Heart left ventricle (tissue), 16 donors: ENCODE results near the gene HSF2BP. TPM values are rescaled to one million over a fixed set of nuclear protein-coding genes. Genes with fewer than 3 reads are reported as not detected.

Experiments
- ATAC-seq, 4 donors: fragments of 200-7000 bp; cut with Tn5 transposase; one replicate each; pipeline ENCODE4 v1.9.1; 2020 to 2022; ENCODE audit warnings: moderate library complexity in 4 of 4, mild to moderate bottlenecking in 3 of 4, moderate number of reproducible peaks in 1 of 4
- DNase-seq, 5 donors: peaks; one replicate each; pipeline ENCODE4 v3.0.0-alpha.2; 2020
- H3K27ac ChIP-seq, 12 donors: fragments of 200-600 bp; sonication (generic) in 4 of 12; one replicate each; pipeline versions ENCODE4 v1.5.0 to v1.8.0; 2016 to 2022; ENCODE audit warnings: mild to moderate bottlenecking in 2 of 12
- H3K27me3 ChIP-seq, 9 donors: fragments of 200-600 bp; sonication (generic) in 2 of 9; one replicate each; pipeline versions ENCODE4 v1.5.1 to v1.8.0; 2016 to 2022; ENCODE audit warnings: mild to moderate bottlenecking in 3 of 9
- H3K36me3 ChIP-seq, 9 donors: fragments of 200-600 bp; sonication (generic) in 2 of 9; one replicate each; pipeline versions ENCODE4 v1.5.0 to v1.8.0; 2018 to 2022; ENCODE audit warnings: mild to moderate bottlenecking in 2 of 9
- H3K4me1 ChIP-seq, 12 donors: fragments of 200-600 bp; sonication (generic) in 4 of 12; one replicate each; pipeline versions ENCODE4 v1.5.0 to v1.8.0; 2016 to 2022; ENCODE audit warnings: mild to moderate bottlenecking in 3 of 12
- H3K4me3 ChIP-seq, 12 donors: fragments of 200-600 bp; sonication (generic) in 4 of 12; one replicate each; pipeline versions ENCODE4 v1.5.0 to v1.8.0; 2017 to 2022; ENCODE audit warnings: mild to moderate bottlenecking in 9 of 12, moderate library complexity in 4 of 12
- H3K9me3 ChIP-seq, 12 donors: fragments of 200-600 bp; sonication (generic) in 4 of 12; one replicate each; pipeline versions ENCODE4 v1.5.0 to v1.8.0; 2016 to 2022; ENCODE audit warnings: mild to moderate bottlenecking in 1 of 12
- POLR2A ChIP-seq, 2 donors: fragments of 450-650 bp; IDR thresholded peaks; one replicate each; pipeline ENCODE4 v1.6.1; 2017; ENCODE audit warnings: antibody characterized with exemption in 2 of 2, mild to moderate bottlenecking in 2 of 2, moderate library complexity in 2 of 2
- WGBS, 4 donors: extraction: QIAGEN DNeasy Blood & Tissue Kit in 2 of 4; methylation state at CpG; one replicate each; pipeline versions ENCODE4 v1.1.5 to v1.1.7; 2013 to 2018; 5-methylcytosine and 5-hydroxymethylcytosine counted together
- intact Hi-C, 10 donors: fragments of 100-400 bp; cut with DNase I; formaldehyde crosslinking; loops; one replicate each; pipeline versions ENCODE4 v1.11.1 to v1.14.2; 2022
- polyA plus RNA-seq, 2 donors: library from polyadenylated mRNA; stranded (reverse); fragments of 200-250 nt; gene quantifications; one replicate each; pipeline ENCODE4 v1.2.3, GENCODE V29; 2013
- total RNA-seq, 9 donors: library from RNA; depleted of rRNA in 2 of 9; stranded (reverse); fragments of >200 nt in 2 of 9; fragmentation: NEBNext Ultra II Directional in 3 of 9; extraction: Animal tissue kit (Norgen Biotek cat#: 25700) in 3 of 9; gene quantifications; one replicate each; pipeline versions ENCODE4 v1.1.0 to v1.2.4, GENCODE V29; 2016 to 2023
- TF ChIP-seq, protein P1 (sequence below), 12 donors: fragments of 200-600 bp; sonication (generic) in 4 of 12; IDR thresholded peaks; one replicate each; pipeline versions ENCODE4 v1.5.0 to v1.8.0; 2018 to 2022; ENCODE audit warnings: antibody characterized with exemption in 12 of 12, mild to moderate bottlenecking in 5 of 12
- donor health status: ischemic (EF 13 %, LVEDD 7.1; RV severe dilation, severe dysfunction).
- donor health status: healthy with polysubstance abuse.
- donor health status: DM: no; HTN: yes; CAD: no.
- donor health status: DM: no; HTN: no; CAD: no.
- donor health status: ischemic (EF 25% LVEDD 6.9; RV normal size, moderate dysfunction).
- donor health status: ischemic (EF 25% LVEDD 5.7; RV mildly dilated, moderate dysfunction).
- donor health status: healthy.
- donor health status: DM: yes; HTN: yes; CAD: no.
- donor health status: ischemic (EF 35%, LVEDD 5.7; RV mildly dilated, moderate dysfunction).
- donor health status: nonischemic (EF 11% LVEDD 7.7; RV severe dilation, severe dysfunction).
- donor health status: DM: yes; HTN: yes; CAD: no.
- donor health status: PGD.
- donor health status: ischemic (EF 29% LVEDD 5.4; RV normal size, mild dysfunction).
- donor health status: nonischemic (EF 23%, LVEDD 6.1; RV moderate dilation, normal function).

HSF2BP gene
- total and polyA plus RNA-seq, 11 donors, result 0.08 to 0.32 (median 0.19) TPM; not detected in 8

- no peak overlapping the region for H3K4me3 ChIP-seq
- no peaks in the 10 kb centered on the region for H3K36me3 ChIP-seq
- intact Hi-C loops, result no loop called here
- peak overlapping the region; percentile 30 to 92 (median 69) for H3K27ac ChIP-seq
- DNase-seq, result no peak
- no peak for TF ChIP-seq POLR2A (IDR thresholded peaks at IDR 0.05)
- TF ChIP-seq, protein P1, sequence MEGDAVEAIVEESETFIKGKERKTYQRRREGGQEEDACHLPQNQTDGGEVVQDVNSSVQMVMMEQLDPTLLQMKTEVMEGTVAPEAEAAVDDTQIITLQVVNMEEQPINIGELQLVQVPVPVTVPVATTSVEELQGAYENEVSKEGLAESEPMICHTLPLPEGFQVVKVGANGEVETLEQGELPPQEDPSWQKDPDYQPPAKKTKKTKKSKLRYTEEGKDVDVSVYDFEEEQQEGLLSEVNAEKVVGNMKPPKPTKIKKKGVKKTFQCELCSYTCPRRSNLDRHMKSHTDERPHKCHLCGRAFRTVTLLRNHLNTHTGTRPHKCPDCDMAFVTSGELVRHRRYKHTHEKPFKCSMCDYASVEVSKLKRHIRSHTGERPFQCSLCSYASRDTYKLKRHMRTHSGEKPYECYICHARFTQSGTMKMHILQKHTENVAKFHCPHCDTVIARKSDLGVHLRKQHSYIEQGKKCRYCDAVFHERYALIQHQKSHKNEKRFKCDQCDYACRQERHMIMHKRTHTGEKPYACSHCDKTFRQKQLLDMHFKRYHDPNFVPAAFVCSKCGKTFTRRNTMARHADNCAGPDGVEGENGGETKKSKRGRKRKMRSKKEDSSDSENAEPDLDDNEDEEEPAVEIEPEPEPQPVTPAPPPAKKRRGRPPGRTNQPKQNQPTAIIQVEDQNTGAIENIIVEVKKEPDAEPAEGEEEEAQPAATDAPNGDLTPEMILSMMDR (IDR thresholded peaks at IDR 0.05), result no peak
- H3K4me1 ChIP-seq, result peaks cover 0 to 23% (median 15%) of the 10 kb centered on the region in 12 donors
- no peaks in the 10 kb centered on the region for H3K9me3 ChIP-seq
- no peaks in the 10 kb centered on the region for H3K27me3 ChIP-seq
- ATAC-seq, result peak in 1 of 4 donors; percentile 16
- WGBS, 4 donors, result 85 to 89% (median 88%) methylated on average over 4 of the region's 4 CpGs
These were observed 73.8 kb downstream of the HSF2BP start for GRCh38 chr21:43585514-43585913.

GRCh38 chr21:43581453-43581852, 77.8 kb downstream of the HSF2BP start:
- no peaks in the 10 kb centered on the region for H3K9me3 ChIP-seq
- no peaks in the 10 kb centered on the region for H3K27me3 ChIP-seq
- H3K4me3 ChIP-seq, result no peak overlapping the region
- no peaks in the 10 kb centered on the region for H3K36me3 ChIP-seq
- peaks cover 0 to 15% (median 10%) of the 10 kb centered on the region in 12 donors for H3K4me1 ChIP-seq
- DNase-seq (no peak), ATAC-seq (no peak)
- TF ChIP-seq, protein P1 (IDR thresholded peaks at IDR 0.05), result no peak
- no peak for TF ChIP-seq POLR2A (IDR thresholded peaks at IDR 0.05)
- WGBS, 4 donors, result 85 to 90% (median 89%) methylated on average over 2 to 3 of the region's 3 CpGs
- intact Hi-C loops, result loop anchor here in 1 of 10 donors (2.0 kb wide), 1 partner anchor 41 kb away; no protein-coding TSS in a partner anchor
- no peak overlapping the region for H3K27ac ChIP-seq

GRCh38 chr21:43578677-43579303, 80.5 kb downstream of the HSF2BP start:
- Histone ChIP-seq H3K4me1 (peaks cover 0 to 18% (median 0%) of the 10 kb centered on the region in 12 donors), H3K36me3 (no peaks in the 10 kb centered on the region), H3K9me3 (no peaks in the 10 kb centered on the region), H3K4me3 (no peak overlapping the region), H3K27me3 (no peaks in the 10 kb centered on the region), H3K27ac (peak overlapping the region in 2 of 12 donors; percentile 38 to 70)
- DNase-seq (no peak), ATAC-seq (peak in 3 of 4 donors; percentile 15 to 67 (median 57))
- no peak for TF ChIP-seq POLR2A (IDR thresholded peaks at IDR 0.05)
- TF ChIP-seq, protein P1 (IDR thresholded peaks at IDR 0.05), result no peak
- intact Hi-C loops, result no loop called here
- 63 to 77% (median 69%) methylated on average over 5 to 6 of the region's 6 CpGs for WGBS, 4 donors

GRCh38 chr21:43575473-43575844, 83.8 kb downstream of the HSF2BP start:
- intact Hi-C loops, result no loop called here
- Histone ChIP-seq H3K9me3 (no peaks in the 10 kb centered on the region), H3K4me3 (no peak overlapping the region), H3K27me3 (no peaks in the 10 kb centered on the region), H3K27ac (peak overlapping the region in 5 of 12 donors; percentile 4 to 87 (median 50)), H3K36me3 (no peaks in the 10 kb centered on the region), H3K4me1 (peaks cover 0 to 18% (median 0%) of the 10 kb centered on the region in 12 donors)
- WGBS, 4 donors, result 59 to 68% (median 61%) methylated on average over 3 of the region's 3 CpGs
- TF ChIP-seq, protein P1 (IDR thresholded peaks at IDR 0.05), result no peak
- no peak for TF ChIP-seq POLR2A (IDR thresholded peaks at IDR 0.05)
- DNase-seq (no peak), ATAC-seq (no peak)
